A673 (cell line): ENCODE measurements around the gene PDCD11. TPM values are rescaled to one million over a fixed set of nuclear protein-coding genes. Genes with fewer than 3 reads are reported as not detected.
A peak's percentile ranks its signal among the peaks of the same experiment; 100 is the strongest.
"Not testable (repeated sequence)": the region's sequence is repeated elsewhere in the genome, so short reads cannot be mapped to it uniquely, and the experiment has no call there.

Source experiments
- BruUV-seq: library from RNA; stranded (reverse); fragments of 400-500 nt; replicated peaks from 2 replicates; lab custom pipeline; 2021; lab: Mats Ljungman, UMichigan
- CTCF ChIA-PET: fragments of 300-600 bp; sonication (Branson Sonifier 250); formaldehyde crosslinking; loops from one replicate; lab custom pipeline; 2022; ENCODE audit warnings: antibody characterized with exemption; lab: Charles Lee
- POLR2A ChIA-PET: fragments of 300-600 bp; sonication (Branson Sonifier 250); formaldehyde crosslinking; loops from one replicate; lab custom pipeline; 2022; ENCODE audit warnings: antibody characterized with exemption; ENCODE audit not compliant: low non-redundant PET; lab: Charles Lee
- DNase-seq: peaks from one replicate; pipeline ENCODE4 v3.0.0-alpha.2; 2015; ENCODE audit warnings: low spot score
- H3K27ac ChIP-seq: fragments of 200-600 bp; sonication (generic); 2 replicates; pipeline ENCODE4 v1.5.1; 2016; ENCODE audit warnings: mixed run types, low read depth, mild to moderate bottlenecking, mixed read lengths, antibody characterized with exemption, low read length; ENCODE audit not compliant: poor library complexity, severe bottlenecking
- H3K27me3 ChIP-seq: fragments of 200-600 bp; sonication (generic); replicated peaks from 2 replicates; pipeline ENCODE4 v1.6.1; 2017; ENCODE audit warnings: mixed run types, low read depth, mild to moderate bottlenecking, mixed read lengths, antibody characterized with exemption, low read length; ENCODE audit not compliant: insufficient read depth, poor library complexity
- H3K36me3 ChIP-seq: fragments of 200-600 bp; sonication (generic); 2 replicates; pipeline ENCODE4 v1.6.1; 2016; ENCODE audit warnings: mixed run types, mild to moderate bottlenecking, mixed read lengths, antibody characterized with exemption, low read length; ENCODE audit not compliant: insufficient read depth, poor library complexity, severe bottlenecking
- H3K4me1 ChIP-seq: fragments of 200-600 bp; sonication (generic); 2 replicates; pipeline ENCODE4 v1.6.1; 2017; ENCODE audit warnings: mixed run types, mild to moderate bottlenecking, mixed read lengths, antibody characterized with exemption, low read length; ENCODE audit not compliant: insufficient read depth, poor library complexity, severe bottlenecking
- H3K4me3 ChIP-seq: fragments of 200-600 bp; sonication (generic); 2 replicates; pipeline ENCODE4 v1.5.1; 2016; ENCODE audit warnings: low read depth, mixed run types, mild to moderate bottlenecking, mixed read lengths, low read length; ENCODE audit not compliant: poor library complexity, severe bottlenecking
- H3K9me3 ChIP-seq: fragments of 200-600 bp; sonication (generic); 2 replicates; pipeline ENCODE4 v1.6.1; 2016; ENCODE audit warnings: mixed run types, low read depth, mild to moderate bottlenecking, mixed read lengths, antibody characterized with exemption, low read length; ENCODE audit not compliant: poor library complexity, severe bottlenecking
- EZH2 ChIP-seq: fragments of 200-600 bp; sonication (generic); IDR thresholded peaks from 2 replicates; pipeline ENCODE4 v1.6.1; 2017; ENCODE audit warnings: borderline replicate concordance, low read depth, mild to moderate bottlenecking, mixed read lengths, antibody characterized with exemption, low read length; ENCODE audit not compliant: poor library complexity, severe bottlenecking
- intact Hi-C: fragments of 100-400 bp; cut with micrococcal nuclease; formaldehyde crosslinking; loops from one replicate; pipeline ENCODE4 v1.10.0; 2022; ENCODE audit not compliant: unreplicated experiment
- total RNA-seq: library from RNA; stranded (reverse); gene quantifications from 2 replicates; pipeline ENCODE4 v1.2.3, GENCODE V29; 2021
- TF ChIP-seq, protein P1 (sequence below): fragments of 300-800, 200-600 bp; sonication (generic); conservative IDR thresholded peaks from 2 replicates; pipeline ENCODE4 v1.5.1; 2017; ENCODE audit warnings: low read depth, mild to moderate bottlenecking, antibody characterized with exemption, low read length, moderate library complexity, mixed read lengths

Gene PDCD11
- total RNA-seq, 1 experiment from 2014 or later, result 78.1 TPM

DNA sequence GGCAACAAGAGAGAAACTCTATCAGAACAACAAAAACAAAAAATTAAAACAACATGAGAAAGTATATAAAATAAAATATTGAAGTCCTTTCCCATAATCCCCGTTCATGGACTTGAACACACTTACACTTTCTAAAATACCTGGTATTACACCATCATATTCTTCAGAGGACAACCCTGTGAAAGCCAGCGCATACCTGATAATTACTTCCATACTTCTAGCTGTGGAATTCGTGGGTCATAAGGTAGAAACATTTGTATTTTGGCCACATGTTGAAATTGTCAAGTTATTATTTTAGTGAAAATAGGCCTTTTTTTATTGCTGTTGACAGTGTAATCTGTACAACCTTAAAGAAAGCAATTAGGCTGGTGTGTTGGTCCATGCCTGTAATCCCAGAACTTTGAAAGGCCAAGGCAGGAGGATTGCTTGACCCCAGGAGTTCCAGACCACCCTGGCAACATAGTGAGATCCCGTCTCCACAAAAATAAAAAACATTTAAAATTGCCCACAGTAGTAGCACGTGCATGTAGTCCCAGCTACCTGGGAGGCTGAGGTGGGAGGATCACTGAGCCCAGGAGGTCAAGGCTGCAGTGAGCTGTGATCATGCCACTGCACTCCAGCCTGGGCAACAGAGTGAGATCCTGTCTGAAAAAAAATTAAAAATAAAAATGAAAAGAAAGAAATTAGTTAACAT lies 40.4 kb upstream of the PDCD11 start:
- Histone ChIP-seq H3K27me3 (no peaks in the 10 kb centered on the region), H3K27ac (no peak overlapping the region), H3K9me3 (no peaks in the 10 kb centered on the region), H3K4me1 (peaks cover 5% of the 10 kb centered on the region), H3K4me3 (no peak overlapping the region), H3K36me3 (no peaks in the 10 kb centered on the region)
- DNase-seq, result no peak
- POLR2A ChIA-PET, result no interaction called here
- intact Hi-C loops, result no loop called here
- CTCF ChIA-PET, result no interaction called here
- no peak for TF ChIP-seq EZH2
- TF ChIP-seq, protein P1, sequence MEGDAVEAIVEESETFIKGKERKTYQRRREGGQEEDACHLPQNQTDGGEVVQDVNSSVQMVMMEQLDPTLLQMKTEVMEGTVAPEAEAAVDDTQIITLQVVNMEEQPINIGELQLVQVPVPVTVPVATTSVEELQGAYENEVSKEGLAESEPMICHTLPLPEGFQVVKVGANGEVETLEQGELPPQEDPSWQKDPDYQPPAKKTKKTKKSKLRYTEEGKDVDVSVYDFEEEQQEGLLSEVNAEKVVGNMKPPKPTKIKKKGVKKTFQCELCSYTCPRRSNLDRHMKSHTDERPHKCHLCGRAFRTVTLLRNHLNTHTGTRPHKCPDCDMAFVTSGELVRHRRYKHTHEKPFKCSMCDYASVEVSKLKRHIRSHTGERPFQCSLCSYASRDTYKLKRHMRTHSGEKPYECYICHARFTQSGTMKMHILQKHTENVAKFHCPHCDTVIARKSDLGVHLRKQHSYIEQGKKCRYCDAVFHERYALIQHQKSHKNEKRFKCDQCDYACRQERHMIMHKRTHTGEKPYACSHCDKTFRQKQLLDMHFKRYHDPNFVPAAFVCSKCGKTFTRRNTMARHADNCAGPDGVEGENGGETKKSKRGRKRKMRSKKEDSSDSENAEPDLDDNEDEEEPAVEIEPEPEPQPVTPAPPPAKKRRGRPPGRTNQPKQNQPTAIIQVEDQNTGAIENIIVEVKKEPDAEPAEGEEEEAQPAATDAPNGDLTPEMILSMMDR, result no peak
- BruUV-seq, result no TSS peak

GRCh38 chr10:103359493-103359892 lies 36.9 kb upstream of the PDCD11 start:
- H3K36me3 ChIP-seq, H3K9me3 ChIP-seq, POLR2A ChIA-PET, CTCF ChIA-PET, H3K4me1 ChIP-seq, H3K4me3 ChIP-seq, H3K27me3 ChIP-seq, H3K27ac ChIP-seq, BruUV-seq, DNase-seq, intact Hi-C loops: not testable (repeated sequence)

- H3K9me3 ChIP-seq, H3K36me3 ChIP-seq, POLR2A ChIA-PET, H3K27me3 ChIP-seq, DNase-seq, intact Hi-C loops, CTCF ChIA-PET, H3K4me3 ChIP-seq, H3K4me1 ChIP-seq, H3K27ac ChIP-seq, BruUV-seq: not testable (repeated sequence)
Measured at GRCh38 chr10:103360791-103361190, 35.6 kb upstream of the PDCD11 start.

DNA sequence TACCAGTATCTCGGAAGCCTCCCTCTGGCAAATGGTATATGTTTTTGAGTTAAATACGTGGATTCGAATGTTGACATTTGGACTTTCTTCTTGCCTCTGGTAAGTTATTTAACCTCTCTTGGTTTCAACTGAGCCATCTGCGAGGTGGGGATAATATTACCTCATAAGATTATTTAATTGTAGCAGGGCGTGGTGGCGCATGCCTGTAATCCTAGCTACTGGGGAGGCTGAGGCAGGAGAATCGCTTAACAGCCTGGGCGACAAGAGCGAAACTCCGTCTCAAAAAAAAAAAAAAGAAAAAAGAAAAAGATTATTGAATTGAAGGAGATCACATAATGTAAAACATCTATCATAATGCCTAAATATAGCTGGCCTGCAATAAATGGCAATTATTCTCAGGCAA lies 29.0 kb upstream of the PDCD11 start:
- no peaks in the 10 kb centered on the region for H3K9me3 ChIP-seq
- peaks cover 8% of the 10 kb centered on the region for H3K4me1 ChIP-seq
- ChIA-PET CTCF (no interaction called here), POLR2A (interaction anchor here (0.6 to 0.7 kb wide), 2 partner anchors 51 to 613 kb away, joined by 4 to 6 read pairs; no protein-coding TSS in a partner anchor)
- H3K27ac ChIP-seq, result peak overlapping the region; percentile 84
- intact Hi-C loops, result no loop called here
- no peaks in the 10 kb centered on the region for H3K36me3 ChIP-seq
- peak; percentile 6 for DNase-seq
- H3K4me3 ChIP-seq, result peak overlapping the region; percentile 87
- no peaks in the 10 kb centered on the region for H3K27me3 ChIP-seq
- TSS peak; percentile 100 for BruUV-seq
- TF ChIP-seq, protein P1, result no peak
- no peak for TF ChIP-seq EZH2
